ENCODE data around the gene PFDN1. TPM values are rescaled to one million over a fixed set of nuclear protein-coding genes. Genes with fewer than 3 reads are reported as not detected.

Gene PFDN1
- total RNA-seq, 2 experiments from 2014 or later: 48.9 to 57.5 TPM

- Mint-ChIP-seq H3K9me3 (ENCODE audit: low read depth) (no peaks in the 10 kb centered on the region), H3K27ac (no peak overlapping the region), H3K4me1 (no peaks in the 10 kb centered on the region), H3K4me3 (no peak overlapping the region), H3K27me3 (no peaks in the 10 kb centered on the region), H3K36me3 (no peaks in the 10 kb centered on the region)
- no peak for ATAC-seq
- no peak for DNase-seq
- CTCF ChIA-PET: interaction anchor here (1.3 to 25.5 kb wide), 4 partner anchors 111 to 310 kb away, joined by 3 to 657 read pairs (median 5); partner anchors contain the start of genes EIF4EBP3 and HBEGF
These were observed 65.9 kb downstream of the PFDN1 start for GRCh38 chr5:140236891-140237598.

GRCh38 chr5:140235791-140236551 lies 66.9 kb downstream of the PFDN1 start:
- no peak overlapping the region for H3K4me3 Mint-ChIP-seq
- H3K27me3 Mint-ChIP-seq: no peaks in the 10 kb centered on the region
- DNase-seq (no peak), ATAC-seq (no peak)
- CTCF ChIA-PET: interaction anchor here (1.2 to 25.5 kb wide), 4 partner anchors 8 to 137 kb away, joined by 5 to 657 read pairs (median 6); partner anchors contain the start of gene HBEGF
- no peak overlapping the region for H3K27ac Mint-ChIP-seq
- no peaks in the 10 kb centered on the region for H3K4me1 Mint-ChIP-seq
- H3K36me3 Mint-ChIP-seq: no peaks in the 10 kb centered on the region
- H3K9me3 Mint-ChIP-seq (ENCODE audit: low read depth): no peaks in the 10 kb centered on the region

GRCh38 chr5:140234377-140234989 lies 68.4 kb downstream of the PFDN1 start:
- Mint-ChIP-seq H3K27me3 (no peaks in the 10 kb centered on the region), H3K4me3 (no peak overlapping the region), H3K27ac (no peak overlapping the region), H3K9me3 (ENCODE audit: low read depth) (no peaks in the 10 kb centered on the region), H3K36me3 (no peaks in the 10 kb centered on the region), H3K4me1 (no peaks in the 10 kb centered on the region)
- DNase-seq (no peak), ATAC-seq (no peak)
- CTCF ChIA-PET: interaction anchor here (1.2 to 25.5 kb wide), 2 partner anchors 9 to 114 kb away, joined by 3 to 657 read pairs; partner anchors contain the start of gene HBEGF

- Mint-ChIP-seq H3K4me1 (no peaks in the 10 kb centered on the region), H3K36me3 (no peaks in the 10 kb centered on the region), H3K27me3 (no peaks in the 10 kb centered on the region), H3K9me3 (ENCODE audit: low read depth) (no peaks in the 10 kb centered on the region), H3K4me3 (no peak overlapping the region), H3K27ac (no peak overlapping the region)
- CTCF ChIA-PET: interaction anchor here (1.2 to 25.5 kb wide), 3 partner anchors 12 to 130 kb away, joined by 4 to 657 read pairs (median 5); partner anchors contain the start of gene HBEGF
- ATAC-seq: no peak
- DNase-seq: no peak
These were observed 70.2 kb downstream of the PFDN1 start for GRCh38 chr5:140232731-140233130.

GRCh38 chr5:140230373-140230772 lies 72.5 kb downstream of the PFDN1 start:
- H3K9me3 Mint-ChIP-seq (ENCODE audit: low read depth): no peaks in the 10 kb centered on the region
- H3K27ac Mint-ChIP-seq: no peak overlapping the region
- ATAC-seq (no peak), DNase-seq (no peak)
- CTCF ChIA-PET: interaction anchor here (2.0 to 25.5 kb wide), 2 partner anchors 9 to 118 kb away, joined by 10 to 657 read pairs; partner anchors contain the start of gene HBEGF
- H3K4me1 Mint-ChIP-seq: no peaks in the 10 kb centered on the region
- H3K4me3 Mint-ChIP-seq: no peak overlapping the region
- no peaks in the 10 kb centered on the region for H3K27me3 Mint-ChIP-seq
- H3K36me3 Mint-ChIP-seq: no peaks in the 10 kb centered on the region

GRCh38 chr5:140228364-140228837 lies 74.5 kb downstream of the PFDN1 start:
- Mint-ChIP-seq H3K27ac (no peak overlapping the region), H3K36me3 (no peaks in the 10 kb centered on the region)

GRCh38 chr5:140227046-140227445 lies 75.9 kb downstream of the PFDN1 start:
- H3K4me3 Mint-ChIP-seq: no peak overlapping the region
- H3K4me1 Mint-ChIP-seq: peaks cover 1% of the 10 kb centered on the region
- CTCF ChIA-PET: no interaction called here
- H3K36me3 Mint-ChIP-seq: no peaks in the 10 kb centered on the region
- ATAC-seq (no peak), DNase-seq (no peak)
- H3K27me3 Mint-ChIP-seq: no peaks in the 10 kb centered on the region
- no peaks in the 10 kb centered on the region for H3K9me3 Mint-ChIP-seq (ENCODE audit: low read depth)
- H3K27ac Mint-ChIP-seq: no peak overlapping the region

More at GRCh38 chr5:140228364-140228837, 74.5 kb downstream of the PFDN1 start:
- Mint-ChIP-seq H3K4me3 (no peak overlapping the region), H3K9me3 (ENCODE audit: low read depth) (no peaks in the 10 kb centered on the region), H3K4me1 (no peaks in the 10 kb centered on the region), H3K27me3 (no peaks in the 10 kb centered on the region)
- CTCF ChIA-PET: interaction anchor here (1.6 to 2.0 kb wide), 2 partner anchors 11 to 123 kb away, joined by 5 to 10 read pairs; no protein-coding TSS in a partner anchor
- DNase-seq (no peak), ATAC-seq (no peak)

GRCh38 chr5:140225396-140225795 lies 77.5 kb downstream of the PFDN1 start:
- Mint-ChIP-seq H3K36me3 (peaks cover 1% of the 10 kb centered on the region), H3K4me1 (peaks cover 13% of the 10 kb centered on the region), H3K27ac (no peak overlapping the region), H3K4me3 (no peak overlapping the region), H3K9me3 (ENCODE audit: low read depth) (no peaks in the 10 kb centered on the region), H3K27me3 (no peaks in the 10 kb centered on the region)
- ATAC-seq: no peak
- no peak for DNase-seq
- CTCF ChIA-PET: no interaction called here

- Mint-ChIP-seq H3K27ac (no peak overlapping the region), H3K9me3 (ENCODE audit: low read depth) (no peaks in the 10 kb centered on the region), H3K36me3 (peaks cover 1% of the 10 kb centered on the region), H3K4me1 (peaks cover 20% of the 10 kb centered on the region), H3K27me3 (no peaks in the 10 kb centered on the region), H3K4me3 (no peak overlapping the region)
- CTCF ChIA-PET: no interaction called here
- no peak for ATAC-seq
- DNase-seq: no peak
These were observed 78.2 kb downstream of the PFDN1 start for GRCh38 chr5:140224658-140225057.

GRCh38 chr5:140223567-140223966 lies 79.3 kb downstream of the PFDN1 start:
- CTCF ChIA-PET: no interaction called here
- no peak for ATAC-seq
- peaks cover 1% of the 10 kb centered on the region for H3K36me3 Mint-ChIP-seq

GRCh38 chr5:140222416-140222815 lies 80.5 kb downstream of the PFDN1 start:
- no peaks in the 10 kb centered on the region for H3K27me3 Mint-ChIP-seq
- no peak for DNase-seq
- CTCF ChIA-PET: no interaction called here
- H3K36me3 Mint-ChIP-seq: peaks cover 1% of the 10 kb centered on the region
- no peak overlapping the region for H3K4me3 Mint-ChIP-seq
- H3K4me1 Mint-ChIP-seq: peaks cover 22% of the 10 kb centered on the region
- no peak for ATAC-seq
- H3K27ac Mint-ChIP-seq: no peak overlapping the region
- no peaks in the 10 kb centered on the region for H3K9me3 Mint-ChIP-seq (ENCODE audit: low read depth)

More at GRCh38 chr5:140223567-140223966, 79.3 kb downstream of the PFDN1 start:
- H3K4me1 Mint-ChIP-seq: peaks cover 22% of the 10 kb centered on the region
- H3K27me3 Mint-ChIP-seq: no peaks in the 10 kb centered on the region
- no peak for DNase-seq
- no peak overlapping the region for H3K27ac Mint-ChIP-seq
- no peak overlapping the region for H3K4me3 Mint-ChIP-seq
- H3K9me3 Mint-ChIP-seq (ENCODE audit: low read depth): no peaks in the 10 kb centered on the region

GRCh38 chr5:140221697-140222223 lies 81.1 kb downstream of the PFDN1 start:
- Mint-ChIP-seq H3K4me1 (peaks cover 22% of the 10 kb centered on the region), H3K4me3 (no peak overlapping the region), H3K27me3 (no peaks in the 10 kb centered on the region), H3K27ac (no peak overlapping the region), H3K9me3 (ENCODE audit: low read depth) (no peaks in the 10 kb centered on the region), H3K36me3 (peaks cover 1% of the 10 kb centered on the region)
- CTCF ChIA-PET: no interaction called here
- DNase-seq: no peak
- ATAC-seq: no peak

- CTCF ChIA-PET: no interaction called here
- no peaks in the 10 kb centered on the region for H3K9me3 Mint-ChIP-seq (ENCODE audit: low read depth)
- no peaks in the 10 kb centered on the region for H3K27me3 Mint-ChIP-seq
- peaks cover 1% of the 10 kb centered on the region for H3K36me3 Mint-ChIP-seq
- DNase-seq: no peak
- no peak for ATAC-seq
- no peak overlapping the region for H3K27ac Mint-ChIP-seq
- H3K4me1 Mint-ChIP-seq: peaks cover 22% of the 10 kb centered on the region
- H3K4me3 Mint-ChIP-seq: no peak overlapping the region
These were observed 82.2 kb downstream of the PFDN1 start for GRCh38 chr5:140220698-140221064.

Measured in activated CD8-positive, alpha-beta memory T cell treated with anti-CD3 and anti-CD28 coated beads, Interleukin-2, amount 10 ng/mL, durations not matched to agents 7 days and 5 days (primary cell).